Suprapubic skin (tissue), 4 donors: Measurements from ENCODE around the gene BDNF.

Experiments
- CTCF ChIP-seq, 2 donors: fragments of 200-600 bp in 1 of 2; fragments of 450-650 bp in 1 of 2; sonication (generic) in 1 of 2; IDR thresholded peaks; one replicate each; pipeline ENCODE4 v1.5.1; 2016 to 2019; ENCODE audit warnings: antibody characterized with exemption in 2 of 2, mild to moderate bottlenecking in 1 of 2, moderate library complexity in 1 of 2
- EP300 ChIP-seq: sonication (generic); formaldehyde crosslinking; IDR thresholded peaks from one replicate; pipeline ENCODE4 v1.6.1; 2017; ENCODE audit warnings: antibody characterized with exemption
- POLR2A ChIP-seq, 2 donors: fragments of 450-650 bp; IDR thresholded peaks; one replicate each; pipeline ENCODE4 v1.6.1; 2017; ENCODE audit warnings: antibody characterized with exemption in 2 of 2, mild to moderate bottlenecking in 2 of 2, moderate library complexity in 2 of 2
- POLR2AphosphoS5 ChIP-seq, 3 donors: sonication (generic); formaldehyde crosslinking; IDR thresholded peaks; one replicate each; pipeline ENCODE4 v1.6.1; 2017; ENCODE audit warnings: antibody characterized with exemption in 3 of 3

DNA sequence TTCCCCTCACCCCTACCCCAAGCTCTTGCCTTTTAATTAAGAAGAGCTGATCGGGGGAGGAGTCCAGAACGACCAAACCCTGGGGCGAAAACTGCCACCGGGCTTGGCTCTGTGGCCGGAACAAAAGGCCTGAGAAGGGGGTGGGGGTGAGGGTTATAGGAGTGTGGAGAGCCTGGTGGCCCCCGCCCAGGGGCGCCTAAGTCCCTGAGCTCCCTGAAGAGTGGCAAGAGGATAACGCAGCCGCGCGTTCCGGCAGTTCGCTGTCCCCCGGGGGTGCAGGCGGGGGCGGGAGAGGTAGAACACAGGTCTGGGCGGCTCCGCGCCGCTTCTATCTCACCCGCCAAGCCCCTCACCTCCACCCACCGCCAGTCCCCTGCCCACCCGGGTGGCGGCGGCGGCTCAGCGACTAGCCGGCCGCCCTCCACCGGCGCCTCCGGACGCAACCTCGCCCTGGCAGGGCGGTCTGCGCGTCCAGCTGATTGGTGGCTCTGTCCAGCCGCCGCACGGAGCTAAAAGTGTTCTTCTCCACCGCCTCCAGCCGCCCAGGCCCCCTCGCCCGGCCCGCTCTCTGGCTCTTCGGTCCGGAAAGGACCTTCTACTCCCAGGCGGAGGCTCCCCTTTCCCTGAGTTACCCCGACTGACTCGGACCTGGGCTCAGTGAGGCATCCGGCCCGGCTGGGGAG is 18.7 kb upstream of the BDNF start:
- TF ChIP-seq POLR2A (IDR thresholded peaks at IDR 0.05) (no peak), CTCF (IDR thresholded peaks at IDR 0.05) (no peak), POLR2AphosphoS5 (IDR thresholded peaks at IDR 0.05) (no peak), EP300 (no peak)
